ENCODE measurements around the gene DLEU7.

The DLEU7 gene

GRCh38 chr13:50842990-50843256, 569 bp downstream of the DLEU7 start:
- DNase-seq (ENCODE audit: low read depth), result no peak

- DNase-seq (ENCODE audit: low read depth), result no peak
Measured at GRCh38 chr13:50842251-50842989, 1.1 kb downstream of the DLEU7 start.

- DNase-seq (ENCODE audit: low read depth), result no peak
Measured at GRCh38 chr13:50841786-50842185, 1.7 kb downstream of the DLEU7 start.

- no peak for DNase-seq (ENCODE audit: low read depth)
Measured at GRCh38 chr13:50840284-50840683, 3.2 kb downstream of the DLEU7 start.

- no peak for DNase-seq (ENCODE audit: low read depth)
Measured at GRCh38 chr13:50839828-50840227, 3.7 kb downstream of the DLEU7 start.

GRCh38 chr13:50838701-50839100, 4.8 kb downstream of the DLEU7 start:
- DNase-seq (ENCODE audit: low read depth), result no peak

- no peak for DNase-seq (ENCODE audit: low read depth)
Measured at GRCh38 chr13:50838031-50838430, 5.5 kb downstream of the DLEU7 start.

GRCh38 chr13:50831512-50831911, 12.0 kb downstream of the DLEU7 start:
- no peak for DNase-seq (ENCODE audit: low read depth)

- DNase-seq (ENCODE audit: low read depth), result no peak
Measured at GRCh38 chr13:50829896-50830295, 13.6 kb downstream of the DLEU7 start.

GRCh38 chr13:50829226-50829625, 14.3 kb downstream of the DLEU7 start:
- no peak for DNase-seq (ENCODE audit: low read depth)

- no peak for DNase-seq (ENCODE audit: low read depth)
Measured at GRCh38 chr13:50826035-50826434, 17.5 kb downstream of the DLEU7 start.

GRCh38 chr13:50812242-50812641, 31.2 kb downstream of the DLEU7 start:
- DNase-seq (ENCODE audit: low read depth), result no peak

GRCh38 chr13:50810998-50811397, 32.5 kb downstream of the DLEU7 start:
- DNase-seq (ENCODE audit: low read depth), result no peak

- DNase-seq (ENCODE audit: low read depth), result no peak
Measured at GRCh38 chr13:50810468-50810867, 33.0 kb downstream of the DLEU7 start.

- no peak for DNase-seq (ENCODE audit: low read depth)
Measured at GRCh38 chr13:50809133-50810090, 34.1 kb downstream of the DLEU7 start.

- peak; percentile 52 for DNase-seq (ENCODE audit: low read depth)
Measured at GRCh38 chr13:50805805-50806204, 37.7 kb downstream of the DLEU7 start.

- DNase-seq (ENCODE audit: low read depth), result peak; percentile 71
Measured at GRCh38 chr13:50801087-50801931, 42.2 kb downstream of the DLEU7 start.

GRCh38 chr13:50800091-50800739, 43.3 kb downstream of the DLEU7 start:
- DNase-seq (ENCODE audit: low read depth), result no peak

GRCh38 chr13:50798923-50799322, 44.6 kb downstream of the DLEU7 start:
- DNase-seq (ENCODE audit: low read depth), result peak; percentile 31

GRCh38 chr13:50797091-50797490, 46.4 kb downstream of the DLEU7 start:
- DNase-seq (ENCODE audit: low read depth), result no peak

GRCh38 chr13:50796463-50796862, 47.0 kb downstream of the DLEU7 start:
- DNase-seq (ENCODE audit: low read depth), result no peak

GRCh38 chr13:50794226-50794625, 49.3 kb downstream of the DLEU7 start:
- no peak for DNase-seq (ENCODE audit: low read depth)

Measured in ELR (cell line).